ENCODE measurements around the gene SMCO3. TPM values are rescaled to one million over a fixed set of nuclear protein-coding genes. Genes with fewer than 3 reads are reported as not detected.

Gene SMCO3
- total and polyA plus RNA-seq, 10 of the 15 experiments (the other 5 are each of a cell fraction or from before 2014, with no cell fraction given) = 0.05 to 0.35 (median 0.10) TPM; not detected in 6

DNA sequence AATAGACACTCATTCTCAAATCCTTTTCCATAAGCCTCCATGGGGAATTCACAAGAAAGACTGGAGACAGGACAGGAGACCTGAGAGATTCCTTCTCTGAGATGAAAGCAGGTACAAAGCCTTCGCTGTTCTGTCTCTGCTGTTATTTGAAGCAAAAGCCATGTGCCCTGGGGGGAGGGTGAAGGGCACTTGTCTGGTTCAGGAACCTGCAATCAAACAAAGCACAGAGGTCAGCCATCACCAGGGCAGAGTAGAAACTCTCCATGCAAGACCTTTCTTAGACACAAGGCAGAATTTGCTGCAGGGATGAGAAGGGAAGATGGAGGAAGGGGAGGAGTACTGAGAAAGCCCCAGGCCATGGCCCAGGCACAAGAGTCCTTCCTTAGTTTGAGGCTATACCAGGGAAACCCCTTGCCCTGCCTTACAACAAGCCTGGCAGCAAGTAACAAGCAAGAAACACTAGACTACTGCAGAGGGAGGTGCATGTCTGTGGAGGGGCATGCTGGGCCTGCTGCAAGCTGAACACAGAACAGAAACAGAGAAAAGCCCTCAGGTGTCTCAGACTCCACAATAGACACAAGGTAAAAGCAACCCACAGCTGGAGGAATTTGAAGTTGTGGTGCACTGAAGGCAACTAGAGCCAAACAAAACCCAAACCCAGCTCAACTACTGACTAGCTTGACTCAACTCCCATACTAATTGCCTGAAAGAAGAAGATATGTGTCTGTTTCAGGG is 37.1 kb upstream of the SMCO3 start:
- H3K79me2 ChIP-seq (ENCODE audit: control insufficient read depth, insufficient read depth, low read length) = no peaks in the 10 kb centered on the region
- H3K4me3 ChIP-seq = no peak overlapping the region
- SMC1A ChIA-PET (ENCODE audit: uncharacterized antibody, unreplicated experiment) = interaction anchor here (0.9 to 15.6 kb wide), 5 partner anchors 38 to 145 kb away, joined by 3 to 242 read pairs (median 4); partner anchors contain the start of genes ARHGDIB, C12orf60 and WBP11
- H4K20me1 ChIP-seq (ENCODE audit: control insufficient read depth, insufficient read depth) = no peaks in the 10 kb centered on the region
- no peak overlapping the region for H3K27ac ChIP-seq (ENCODE audit: control insufficient read depth, insufficient read depth)
- TF ChIP-seq MTA2 (IDR thresholded peaks at IDR 0.05; ENCODE audit: low read depth) = no peak
- no peak for TF ChIP-seq SIN3A (IDR thresholded peaks at IDR 0.05; ENCODE audit: low read depth, low read length)
- ATAC-seq (peak; percentile 83), FAIRE-seq (no peak), DNase-seq (ENCODE audit: low read depth, low spot score) (peak; percentile 16)
- H3K27me3 ChIP-seq (replicated peaks in 1 of 2; ENCODE audit: control insufficient read depth in 2 of 2, insufficient read depth in 2 of 2, low read length in 1 of 2) = no peaks in the 10 kb centered on the region
- RAD21 ChIA-PET (ENCODE audit: unreplicated experiment) = interaction anchor here (0.6 to 1.9 kb wide), 6 partner anchors 40 to 144 kb away, joined by 3 to 10 read pairs (median 4); no protein-coding TSS in a partner anchor
- CTCF ChIA-PET = interaction anchor here (0.6 to 9.9 kb wide), 5 partner anchors 40 to 734 kb away, joined by 3 to 82 read pairs (median 5); no protein-coding TSS in a partner anchor
- H3K9ac ChIP-seq (ENCODE audit: control insufficient read depth, insufficient read depth, low read length) = no peak overlapping the region
- H3K4me2 ChIP-seq (ENCODE audit: control insufficient read depth, insufficient read depth) = no peak overlapping the region
- H3K4me1 ChIP-seq (ENCODE audit: control insufficient read depth, insufficient read depth, low read length) = no peaks in the 10 kb centered on the region
- no peaks in the 10 kb centered on the region for H3K36me3 ChIP-seq (ENCODE audit: control insufficient read depth in 2 of 2, insufficient read depth in 2 of 2, low read length in 1 of 2)
- H2AFZ ChIP-seq (ENCODE audit: control insufficient read depth, low read depth, low read length) = peak overlapping the region; percentile 46
- H3K9me3 ChIP-seq (replicated peaks; ENCODE audit: control insufficient read depth, insufficient read depth, low read length) = no peaks in the 10 kb centered on the region; the same call in 2 of the 3 replicates
- intact Hi-C loops (cut with micrococcal nuclease; ENCODE audit: unreplicated experiment) = no loop called here
- no TSS peak for BruUV-seq (replicated peaks)
- POLR2A ChIA-PET = no interaction called here
- WGBS (ENCODE audit: insufficient coverage, insufficient replicate concordance, low lambda C conversion rate, missing lambda C conversion rate) = 19% methylated on average over 1 of the region's 1 CpG
- in situ Hi-C loops (cut with MboI) = no loop called here

GRCh38 chr12:14849661-14850060 is 35.7 kb upstream of the SMCO3 start:
- Histone ChIP-seq H3K9me3 (replicated peaks; ENCODE audit: control insufficient read depth, insufficient read depth, low read length) (no peaks in the 10 kb centered on the region), H3K79me2 (ENCODE audit: control insufficient read depth, insufficient read depth, low read length) (no peaks in the 10 kb centered on the region), H3K9ac (ENCODE audit: control insufficient read depth, insufficient read depth, low read length) (no peak overlapping the region), H3K27ac (ENCODE audit: control insufficient read depth, insufficient read depth) (no peak overlapping the region), H3K4me2 (ENCODE audit: control insufficient read depth, insufficient read depth) (no peak overlapping the region), H3K27me3 (replicated peaks in 1 of 2; ENCODE audit: control insufficient read depth in 2 of 2, insufficient read depth in 2 of 2, low read length in 1 of 2) (no peaks in the 10 kb centered on the region), H3K4me1 (ENCODE audit: control insufficient read depth, insufficient read depth, low read length) (no peaks in the 10 kb centered on the region), H3K4me3 (no peak overlapping the region), H2AFZ (ENCODE audit: control insufficient read depth, low read depth, low read length) (no peak overlapping the region), H3K36me3 (ENCODE audit: control insufficient read depth in 2 of 2, insufficient read depth in 2 of 2, low read length in 1 of 2) (no peaks in the 10 kb centered on the region), H4K20me1 (ENCODE audit: control insufficient read depth, insufficient read depth) (no peaks in the 10 kb centered on the region)
- no TSS peak for BruUV-seq (replicated peaks)
- in situ Hi-C loops (cut with MboI) = loop anchor here (5.0 kb wide), 1 partner anchor 148 kb away; no protein-coding TSS in a partner anchor
- WGBS (ENCODE audit: insufficient coverage, insufficient replicate concordance, low lambda C conversion rate, missing lambda C conversion rate) = 41% methylated on average over 2 of the region's 2 CpGs
- TF ChIP-seq IRF4 (IDR thresholded peaks at IDR 0.05; ENCODE audit: low read depth, low read length) = no peak
- TF ChIP-seq BMI1 (IDR thresholded peaks at IDR 0.05; ENCODE audit: borderline replicate concordance) = no peak
- TF ChIP-seq STAT3 (IDR thresholded peaks at IDR 0.05; ENCODE audit: low read depth, low read length) = no peak
- TF ChIP-seq CREB1 (IDR thresholded peaks at IDR 0.05; ENCODE audit: low read depth) = no peak
- no peak for TF ChIP-seq HDAC2 (IDR thresholded peaks at IDR 0.05)
- TF ChIP-seq ETV6 (conservative IDR thresholded peaks at IDR 0.05 in 1 of 2, IDR thresholded peaks at IDR 0.05 in 1 of 2; ENCODE audit: borderline replicate concordance in 1 of 2, low read depth in 1 of 2) = no peak
- TF ChIP-seq PAX8 (IDR thresholded peaks at IDR 0.05) = no peak
- TF ChIP-seq POLR2AphosphoS2 (IDR thresholded peaks at IDR 0.05; ENCODE audit: low read depth, low read length) = no peak
- no peak for TF ChIP-seq HSF1 (IDR thresholded peaks at IDR 0.05; ENCODE audit: low read depth, low read length)
- no peak for TF ChIP-seq PKNOX1 (IDR thresholded peaks at IDR 0.05)
- no peak for TF ChIP-seq SIX5 (IDR thresholded peaks at IDR 0.05; ENCODE audit: low read depth, low read length, severe bottlenecking)
- FAIRE-seq (no peak), ATAC-seq (no peak), DNase-seq (ENCODE audit: low read depth, low spot score) (no peak)
- CTCF ChIA-PET = interaction anchor here (6.4 to 9.9 kb wide), 2 partner anchors 41 to 146 kb away, joined by 82 to 104 read pairs; no protein-coding TSS in a partner anchor
- intact Hi-C loops (cut with micrococcal nuclease; ENCODE audit: unreplicated experiment) = loop anchor here (5.0 kb wide), 3 partner anchors 33 to 418 kb away; partner anchors contain the start of gene ERP27
- RAD21 ChIA-PET (ENCODE audit: unreplicated experiment) = interaction anchor here (4.8 kb wide), 1 partner anchor 146 kb away, joined by 70 read pairs; no protein-coding TSS in a partner anchor
- SMC1A ChIA-PET (ENCODE audit: uncharacterized antibody, unreplicated experiment) = interaction anchor here (1.1 to 15.6 kb wide), 5 partner anchors 34 to 147 kb away, joined by 3 to 242 read pairs (median 6); partner anchors contain the start of genes C12orf60 and WBP11
- POLR2A ChIA-PET = no interaction called here
